PC-9 (cell line): ENCODE measurements around the gene TECPR1. TPM values are rescaled to one million over a fixed set of nuclear protein-coding genes. Genes with fewer than 3 reads are reported as not detected.

ENCODE experiments used
- BruUV-seq: library from RNA; stranded (reverse); fragments of 400-500 nt; replicated peaks from 2 replicates; lab custom pipeline; 2021; lab: Mats Ljungman, UMichigan
- CTCF ChIA-PET: fragments of 300-600 bp; sonication (Branson Sonifier 250); formaldehyde crosslinking; loops from one replicate; lab custom pipeline; 2022; ENCODE audit warnings: antibody characterized with exemption; lab: Charles Lee
- POLR2A ChIA-PET: fragments of 300-600 bp; sonication (Branson Sonifier 250); formaldehyde crosslinking; loops from one replicate; lab custom pipeline; 2022; ENCODE audit warnings: antibody characterized with exemption; ENCODE audit not compliant: unreplicated experiment; lab: Charles Lee
- DNase-seq, 2 experiments: peaks; one replicate each; pipeline versions ENCODE4 v3.0.0 to v3.0.0-alpha.2; 2015 to 2022; ENCODE audit warnings: mixed read lengths in 1 of 2
- H2AFZ ChIP-seq: fragments of 200-600 bp; sonication (generic); 2 replicates; pipeline ENCODE4 v1.8.1; 2017; ENCODE audit warnings: antibody characterized with exemption
- H3F3A ChIP-seq: fragments of 200-600 bp; sonication (generic); 2 replicates; pipeline ENCODE4 v1.8.1; 2017; ENCODE audit warnings: antibody characterized with exemption, mild to moderate bottlenecking, low read depth; ENCODE audit not compliant: insufficient read depth
- H3K27ac ChIP-seq: fragments of 200-600 bp; sonication (generic); 2 replicates; pipeline ENCODE4 v1.6.1; 2016; ENCODE audit warnings: mixed run types
- H3K27me3 ChIP-seq: fragments of 200-600 bp; sonication (generic); 2 replicates; pipeline ENCODE4 v1.6.1; 2016; ENCODE audit warnings: low read depth, mixed run types; ENCODE audit not compliant: insufficient read depth
- H3K36me3 ChIP-seq: fragments of 200-600 bp; sonication (generic); 2 replicates; pipeline ENCODE4 v1.6.1; 2016; ENCODE audit warnings: low read depth, mixed run types
- H3K4me1 ChIP-seq: fragments of 200-600 bp; sonication (generic); replicated peaks from 2 replicates; pipeline ENCODE4 v1.6.1; 2016; ENCODE audit warnings: mixed run types; ENCODE audit not compliant: insufficient read depth
- H3K4me2 ChIP-seq: fragments of 200-600 bp; sonication (generic); 2 replicates; pipeline ENCODE4 v1.6.1; 2017; ENCODE audit warnings: mixed run types
- H3K4me3 ChIP-seq: fragments of 200-600 bp; sonication (generic); 2 replicates; pipeline ENCODE4 v1.6.1; 2016; ENCODE audit warnings: mixed run types
- H3K79me2 ChIP-seq: fragments of 200-600 bp; sonication (generic); 2 replicates; pipeline ENCODE4 v1.6.1; 2017; ENCODE audit warnings: low read depth, mixed run types
- H3K9me2 ChIP-seq: fragments of 200-600 bp; sonication (generic); 2 replicates; pipeline ENCODE4 v1.8.1; 2017; ENCODE audit warnings: mild to moderate bottlenecking; ENCODE audit not compliant: insufficient read depth
- H3K9me3 ChIP-seq: fragments of 200-600 bp; sonication (generic); 2 replicates; pipeline ENCODE4 v1.8.1; 2016; ENCODE audit warnings: low read depth; ENCODE audit not compliant: insufficient read depth
- H4K20me1 ChIP-seq: fragments of 200-600 bp; sonication (generic); 2 replicates; pipeline ENCODE4 v1.8.1; 2017; ENCODE audit not compliant: insufficient read depth
- CTCF ChIP-seq: fragments of 200-600 bp; sonication (generic); conservative IDR thresholded peaks from 2 replicates; pipeline ENCODE4 v1.6.1; 2017; ENCODE audit warnings: mixed run types, antibody characterized with exemption, mild to moderate bottlenecking, moderate library complexity
- EZH2 ChIP-seq: fragments of 200-600 bp; sonication (generic); IDR thresholded peaks from 2 replicates; pipeline ENCODE4 v1.8.0; 2017; ENCODE audit warnings: antibody characterized with exemption, low read depth
- intact Hi-C: fragments of 100-400 bp; cut with micrococcal nuclease; formaldehyde crosslinking; loops from one replicate; pipeline ENCODE4 v1.10.0; 2022; ENCODE audit not compliant: unreplicated experiment
- total RNA-seq: library from RNA; stranded (reverse); gene quantifications from 2 replicates; pipeline ENCODE4 v1.2.3, GENCODE V29; 2021

TECPR1 gene
- total RNA-seq, 1 experiment from 2014 or later, result 22.7 TPM

- no peak overlapping the region for H3K27ac ChIP-seq
- peaks cover 40% of the 10 kb centered on the region for H3K79me2 ChIP-seq
- H2AFZ ChIP-seq, result no peak overlapping the region
- H3K9me2 ChIP-seq, result no peaks in the 10 kb centered on the region
- TF ChIP-seq CTCF, result no peak
- TF ChIP-seq EZH2, result no peak
- no peak overlapping the region for H3K4me2 ChIP-seq
- ChIA-PET POLR2A (interaction anchor here (0.6 kb wide), 1 partner anchor 124 kb away, joined by 5 read pairs; no protein-coding TSS in a partner anchor), CTCF (no interaction called here)
- intact Hi-C loops, result no loop called here
- peaks cover 66% of the 10 kb centered on the region for H4K20me1 ChIP-seq
- no peak for DNase-seq
- no TSS peak for BruUV-seq
- peaks cover 2% of the 10 kb centered on the region for H3K4me1 ChIP-seq
- peaks cover 74% of the 10 kb centered on the region for H3F3A ChIP-seq
- peaks cover 28% of the 10 kb centered on the region for H3K36me3 ChIP-seq
- no peak overlapping the region for H3K4me3 ChIP-seq
- no peaks in the 10 kb centered on the region for H3K9me3 ChIP-seq
- H3K27me3 ChIP-seq, result no peaks in the 10 kb centered on the region
Measured at GRCh38 chr7:98293265-98293664, 41.2 kb upstream of the TECPR1 start.

DNA sequence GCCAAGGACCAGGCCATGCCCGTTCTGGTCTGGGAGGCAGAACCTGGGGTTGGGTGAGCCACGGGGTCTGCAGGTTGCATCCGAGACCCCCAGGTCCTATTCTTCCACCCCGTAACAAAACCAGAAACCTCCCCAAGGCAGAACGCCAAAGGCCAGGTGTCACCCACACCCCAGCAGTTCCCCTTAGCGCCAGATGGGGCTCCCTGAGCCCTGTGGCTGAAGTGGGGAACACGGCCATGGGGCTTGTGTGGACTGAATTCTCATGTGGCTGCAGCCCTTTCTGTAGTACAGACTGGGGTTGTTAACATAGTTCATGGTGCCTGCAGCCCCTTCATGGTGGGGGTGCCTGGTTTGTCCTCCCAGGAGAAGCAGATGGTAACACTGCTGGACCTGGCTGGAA, 39.7 kb upstream of the TECPR1 start:
- peaks cover 83% of the 10 kb centered on the region for H3F3A ChIP-seq
- intact Hi-C loops, result no loop called here
- no peaks in the 10 kb centered on the region for H3K27me3 ChIP-seq
- TF ChIP-seq CTCF (no peak), EZH2 (no peak)
- POLR2A ChIA-PET, result no interaction called here
- peaks cover 30% of the 10 kb centered on the region for H3K36me3 ChIP-seq
- peaks cover 53% of the 10 kb centered on the region for H3K79me2 ChIP-seq
- H3K4me1 ChIP-seq, result peaks cover 18% of the 10 kb centered on the region
- CTCF ChIA-PET, result no interaction called here
- BruUV-seq, result no TSS peak
- H3K9me2 ChIP-seq, result no peaks in the 10 kb centered on the region
- H3K4me2 ChIP-seq, result no peak overlapping the region
- no peaks in the 10 kb centered on the region for H3K9me3 ChIP-seq
- H3K4me3 ChIP-seq, result no peak overlapping the region
- H4K20me1 ChIP-seq, result peaks cover 68% of the 10 kb centered on the region
- no peak overlapping the region for H3K27ac ChIP-seq
- DNase-seq, result no peak
- H2AFZ ChIP-seq, result no peak overlapping the region

DNA sequence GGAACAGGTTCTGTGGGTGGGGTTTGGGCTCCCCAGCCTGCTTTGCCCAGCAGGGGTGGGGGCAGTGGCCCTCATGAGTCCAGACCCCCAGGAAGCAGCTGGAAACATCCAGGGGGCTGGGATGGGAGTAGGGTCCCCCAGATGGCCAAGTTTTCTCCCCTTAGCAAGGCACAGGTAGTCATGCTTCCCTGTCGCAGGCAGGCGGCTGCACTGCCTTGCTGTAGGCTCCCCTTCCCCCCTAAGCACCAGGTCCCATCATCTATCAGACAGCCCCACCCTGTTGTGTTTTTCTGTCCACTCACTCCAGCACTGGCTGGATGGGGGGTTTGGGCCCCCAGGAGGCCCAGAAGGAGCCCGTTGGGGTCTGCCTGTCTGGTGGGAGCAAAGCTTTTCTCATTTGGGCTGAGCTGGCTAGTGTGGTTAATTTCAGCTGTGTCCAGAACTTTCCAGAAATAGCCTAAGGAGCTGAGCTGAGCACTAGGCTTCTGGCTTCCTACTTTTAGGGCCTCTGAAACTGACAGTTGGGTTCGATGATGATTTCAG, 37.4 kb upstream of the TECPR1 start:
- peaks cover 28% of the 10 kb centered on the region for H3K36me3 ChIP-seq
- peaks cover 76% of the 10 kb centered on the region for H3K79me2 ChIP-seq
- CTCF ChIA-PET, result no interaction called here
- POLR2A ChIA-PET, result no interaction called here
- H3K27me3 ChIP-seq, result no peaks in the 10 kb centered on the region
- H3K4me2 ChIP-seq, result no peak overlapping the region
- H2AFZ ChIP-seq, result no peak overlapping the region
- H3K4me1 ChIP-seq, result peaks cover 41% of the 10 kb centered on the region
- intact Hi-C loops, result loop anchor here (10.0 kb wide), 1 partner anchor 555 kb away; no protein-coding TSS in a partner anchor
- no peak for TF ChIP-seq EZH2
- no peak for TF ChIP-seq CTCF
- H4K20me1 ChIP-seq, result peaks cover 60% of the 10 kb centered on the region
- DNase-seq, result no peak
- H3K9me2 ChIP-seq, result no peaks in the 10 kb centered on the region
- H3K9me3 ChIP-seq, result no peaks in the 10 kb centered on the region
- H3K27ac ChIP-seq, result no peak overlapping the region
- BruUV-seq, result no TSS peak
- H3K4me3 ChIP-seq, result no peak overlapping the region
- peaks cover 86% of the 10 kb centered on the region for H3F3A ChIP-seq
